Stomach (tissue), 9 donors: ENCODE measurements around the gene MAPK1. TPM values are rescaled to one million over a fixed set of nuclear protein-coding genes. Genes with fewer than 3 reads are reported as not detected.
"Not testable (repeated sequence)": the region's sequence is repeated elsewhere in the genome, so short reads cannot be mapped to it uniquely, and the experiment has no call there.

Experiments used
- DNase-seq, 2 donors: peaks; one replicate each; pipeline versions ENCODE4 v3.0.0 to v3.0.0-alpha.2; 2013 to 2019
- H3K27ac ChIP-seq, 5 donors: fragments of 200-600 bp in 4 of 5; sonication (generic) in 4 of 5; one replicate each; pipeline ENCODE4 v1.5.1; 2013 to 2019; ENCODE audit warnings: mild to moderate bottlenecking in 1 of 5, moderate library complexity in 1 of 5
- H3K27me3 ChIP-seq, 3 donors: fragments of 200-600 bp; sonication (generic); one replicate each; pipeline ENCODE4 v1.5.1; 2017 to 2019; ENCODE audit warnings: mixed run types in 1 of 3
- H3K36me3 ChIP-seq, 4 donors: fragments of 200-600 bp; sonication (generic); 1 replicate in 3 of 4; 2 replicates in 1 of 4; pipeline ENCODE4 v1.5.1; 2016 to 2019
- H3K4me1 ChIP-seq, 4 donors: fragments of 200-600 bp; sonication (generic); one replicate each; pipeline ENCODE4 v1.5.1; 2016 to 2019
- H3K4me3 ChIP-seq, 4 donors: fragments of 200-600 bp; sonication (generic) in 3 of 4; one replicate each; pipeline ENCODE4 v1.5.1; 2016 to 2019; ENCODE audit warnings: mild to moderate bottlenecking in 1 of 4
- H3K9me3 ChIP-seq, 4 donors: fragments of 200-600 bp; sonication (generic); one replicate each; pipeline ENCODE4 v1.5.1; 2016 to 2019
- EP300 ChIP-seq: sonication (generic); formaldehyde crosslinking; IDR thresholded peaks from one replicate; pipeline ENCODE4 v1.6.1; 2017; ENCODE audit warnings: antibody characterized with exemption
- POLR2A ChIP-seq, 4 donors: fragments of 450-650 bp; IDR thresholded peaks; one replicate each; pipeline ENCODE4 v1.6.1; 2016; ENCODE audit warnings: antibody characterized with exemption in 4 of 4, control low read depth in 2 of 4, mild to moderate bottlenecking in 1 of 4, moderate library complexity in 1 of 4
- POLR2AphosphoS5 ChIP-seq, 3 donors: sonication (generic); formaldehyde crosslinking; IDR thresholded peaks; one replicate each; pipeline ENCODE4 v1.6.1; 2016; ENCODE audit warnings: antibody characterized with exemption in 3 of 3
- WGBS, 5 donors: extraction: QIAGEN DNeasy Blood & Tissue Kit in 3 of 5; methylation state at CpG; one replicate each; pipeline versions ENCODE4 v1.1.5 to v1.1.7; 2013 to 2018; 5-methylcytosine and 5-hydroxymethylcytosine counted together
- intact Hi-C: fragments of 100-400 bp; cut with DNase I; formaldehyde crosslinking; loops from one replicate; pipeline ENCODE4 v1.15.1; 2023; ENCODE audit warnings: low total_unique reads
- polyA plus RNA-seq, 3 donors: library from polyadenylated mRNA; stranded (reverse); fragments of 200-250 nt; gene quantifications; one replicate each; pipeline ENCODE4 v1.2.3, GENCODE V29; 2013
- total RNA-seq, 5 donors: library from RNA; depleted of rRNA; stranded (reverse); fragments of >200 nt; gene quantifications; one replicate each; pipeline versions ENCODE4 v1.1.0 to v1.2.3, GENCODE V29; 2014 to 2016
- TF ChIP-seq, protein P1 (sequence below), 7 experiments: fragments of 450-650 bp in 4 of 7; fragments of 200-600 bp in 3 of 7; sonication (generic) in 3 of 7; IDR thresholded peaks; one replicate each; pipeline ENCODE4 v1.5.1; 2016 to 2019; ENCODE audit warnings: antibody characterized with exemption in 7 of 7, control low read depth in 2 of 7, mild to moderate bottlenecking in 1 of 7
- donor health status: healthy with polysubstance abuse.
- donor health status: Bipolar disorder and iron deficiency.
- donor health status: healthy.

MAPK1 gene
- total and polyA plus RNA-seq, 8 donors, result 10.4 to 81.6 (median 44.2) TPM

- H3K4me3 ChIP-seq, result no peak overlapping the region
- no peaks in the 10 kb centered on the region for H3K27me3 ChIP-seq
- no peaks in the 10 kb centered on the region for H3K36me3 ChIP-seq
- DNase-seq, result no peak
- peaks cover 0 to 5% (median 0%) of the 10 kb centered on the region in 4 donors for H3K9me3 ChIP-seq
- no peak for TF ChIP-seq POLR2A (IDR thresholded peaks at IDR 0.05)
- TF ChIP-seq POLR2AphosphoS5 (IDR thresholded peaks at IDR 0.05), result no peak
- TF ChIP-seq EP300, result no peak
- TF ChIP-seq, protein P1, sequence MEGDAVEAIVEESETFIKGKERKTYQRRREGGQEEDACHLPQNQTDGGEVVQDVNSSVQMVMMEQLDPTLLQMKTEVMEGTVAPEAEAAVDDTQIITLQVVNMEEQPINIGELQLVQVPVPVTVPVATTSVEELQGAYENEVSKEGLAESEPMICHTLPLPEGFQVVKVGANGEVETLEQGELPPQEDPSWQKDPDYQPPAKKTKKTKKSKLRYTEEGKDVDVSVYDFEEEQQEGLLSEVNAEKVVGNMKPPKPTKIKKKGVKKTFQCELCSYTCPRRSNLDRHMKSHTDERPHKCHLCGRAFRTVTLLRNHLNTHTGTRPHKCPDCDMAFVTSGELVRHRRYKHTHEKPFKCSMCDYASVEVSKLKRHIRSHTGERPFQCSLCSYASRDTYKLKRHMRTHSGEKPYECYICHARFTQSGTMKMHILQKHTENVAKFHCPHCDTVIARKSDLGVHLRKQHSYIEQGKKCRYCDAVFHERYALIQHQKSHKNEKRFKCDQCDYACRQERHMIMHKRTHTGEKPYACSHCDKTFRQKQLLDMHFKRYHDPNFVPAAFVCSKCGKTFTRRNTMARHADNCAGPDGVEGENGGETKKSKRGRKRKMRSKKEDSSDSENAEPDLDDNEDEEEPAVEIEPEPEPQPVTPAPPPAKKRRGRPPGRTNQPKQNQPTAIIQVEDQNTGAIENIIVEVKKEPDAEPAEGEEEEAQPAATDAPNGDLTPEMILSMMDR (IDR thresholded peaks at IDR 0.05), result no peak
- H3K27ac ChIP-seq, result no peak overlapping the region
- 88 to 92% (median 88%) methylated on average over 8 of the region's 8 CpGs for WGBS, 5 donors
- H3K4me1 ChIP-seq, result no peaks in the 10 kb centered on the region
- intact Hi-C loops, result no loop called here
Measured at GRCh38 chr22:21894799-21895198, 27.4 kb upstream of the MAPK1 start.

GRCh38 chr22:21889251-21889990 is 22.0 kb upstream of the MAPK1 start:
- Histone ChIP-seq H3K36me3 (no peaks in the 10 kb centered on the region), H3K4me1 (no peaks in the 10 kb centered on the region), H3K9me3 (no peaks in the 10 kb centered on the region), H3K4me3 (no peak overlapping the region), H3K27me3 (no peaks in the 10 kb centered on the region), H3K27ac (no peak overlapping the region)
- 85 to 96% (median 91%) methylated on average over 10 of the region's 10 CpGs for WGBS, 5 donors
- no peak for DNase-seq
- TF ChIP-seq, protein P1 (IDR thresholded peaks at IDR 0.05), result no peak
- TF ChIP-seq EP300 (no peak), POLR2AphosphoS5 (IDR thresholded peaks at IDR 0.05) (no peak), POLR2A (IDR thresholded peaks at IDR 0.05) (no peak)
- intact Hi-C loops, result no loop called here

DNA sequence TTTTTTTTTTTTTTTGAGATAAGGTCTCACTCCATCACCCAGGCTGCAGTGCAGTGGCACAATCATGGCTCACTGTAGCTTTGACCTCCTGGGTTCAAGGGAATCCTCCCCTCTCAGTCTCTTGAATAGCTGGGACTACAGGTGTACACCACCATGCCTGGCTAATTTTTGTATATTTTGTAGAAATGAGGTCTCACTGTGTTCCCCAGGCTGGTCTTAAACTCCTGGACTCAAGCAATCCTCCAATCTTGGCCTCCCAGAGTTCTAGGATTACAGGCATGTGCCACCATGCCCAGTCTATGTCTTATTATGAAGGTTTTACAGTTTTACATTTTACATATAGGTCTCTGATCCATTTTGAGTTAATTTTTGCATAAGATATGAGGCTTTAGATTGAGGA is 20.4 kb upstream of the MAPK1 start:
- H3K9me3 ChIP-seq, result no peaks in the 10 kb centered on the region
- no peaks in the 10 kb centered on the region for H3K27me3 ChIP-seq
- no peaks in the 10 kb centered on the region for H3K36me3 ChIP-seq
- H3K27ac ChIP-seq, result no peak overlapping the region
- no peak overlapping the region for H3K4me3 ChIP-seq
- no peaks in the 10 kb centered on the region for H3K4me1 ChIP-seq
- DNase-seq, result no peak
- intact Hi-C loops, result no loop called here
- TF ChIP-seq POLR2AphosphoS5 (IDR thresholded peaks at IDR 0.05), result no peak
- TF ChIP-seq, protein P1 (IDR thresholded peaks at IDR 0.05), result no peak
- no peak for TF ChIP-seq EP300
- TF ChIP-seq POLR2A (IDR thresholded peaks at IDR 0.05), result no peak

DNA sequence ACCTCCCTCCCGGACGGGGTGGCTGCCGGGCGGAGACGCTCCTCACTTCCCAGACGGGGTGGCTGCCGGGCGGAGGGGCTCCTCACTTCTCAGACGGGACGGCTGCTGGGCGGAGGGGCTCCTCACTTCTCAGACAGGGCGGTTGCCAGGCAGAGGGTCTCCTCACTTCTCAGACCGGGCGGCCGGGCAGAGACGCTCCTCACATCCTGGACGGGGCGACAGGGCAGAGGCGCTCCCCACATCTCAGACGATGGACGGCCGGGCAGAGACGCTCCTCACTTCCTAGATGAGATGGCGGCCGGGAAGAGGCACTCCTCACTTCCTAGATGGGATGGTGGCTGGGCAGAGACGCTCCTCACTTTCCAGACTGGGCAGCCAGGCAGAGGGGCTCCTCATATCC is 16.5 kb upstream of the MAPK1 start:
- H3K36me3 ChIP-seq, H3K9me3 ChIP-seq, DNase-seq, H3K4me1 ChIP-seq, H3K27ac ChIP-seq, H3K27me3 ChIP-seq, H3K4me3 ChIP-seq, intact Hi-C loops: not testable (repeated sequence)
- 95 to 100% (median 97%) methylated on average over 9 to 18 of the region's 26 CpGs for WGBS, 5 donors

- intact Hi-C loops, DNase-seq, H3K4me1 ChIP-seq, H3K36me3 ChIP-seq, H3K27ac ChIP-seq, H3K27me3 ChIP-seq, H3K9me3 ChIP-seq, H3K4me3 ChIP-seq: not testable (repeated sequence)
- WGBS, 5 donors, result 24 to 78% (median 60%) methylated on average over 1 to 5 of the region's 7 CpGs
Measured at GRCh38 chr22:21882754-21883333, 15.4 kb upstream of the MAPK1 start.
